Neural cell (in vitro differentiated cells): Measurements from ENCODE around the gene REPS2. TPM values are rescaled to one million over a fixed set of nuclear protein-coding genes. Genes with fewer than 3 reads are reported as not detected.

Experiments used
- H2AFZ ChIP-seq: fragments of 200-600, 300-800 bp; sonication (generic), shearing (Covaris generic); 2 replicates; pipeline ENCODE4 v1.6.0; 2014; ENCODE audit warnings: low read depth, mild to moderate bottlenecking, antibody characterized with exemption, low read length, moderate library complexity
- H3F3A ChIP-seq: fragments of 200-600 bp; shearing (Covaris generic); 2 replicates; pipeline ENCODE4 v1.6.1; 2016; ENCODE audit warnings: mild to moderate bottlenecking, moderate library complexity, mixed read lengths, antibody characterized with exemption, low read length; ENCODE audit not compliant: insufficient read depth, poor library complexity, severe bottlenecking
- H3K27ac ChIP-seq: fragments of 200-600, 300-800 bp; sonication (generic), shearing (Covaris generic); 2 replicates; pipeline ENCODE4 v1.5.1; 2014; ENCODE audit warnings: mild to moderate bottlenecking, low read length, moderate library complexity
- H3K27me3 ChIP-seq: fragments of 300-800, 200-600 bp; sonication (generic), shearing (Covaris generic); 2 replicates; pipeline ENCODE4 v1.6.0; 2014; ENCODE audit warnings: mild to moderate bottlenecking, low read depth, low read length, moderate library complexity; ENCODE audit not compliant: insufficient read depth
- H3K36me3 ChIP-seq: fragments of 300-800, 200-600 bp; sonication (generic), shearing (Covaris generic); 2 replicates; pipeline ENCODE4 v1.5.1; 2014; ENCODE audit warnings: mild to moderate bottlenecking, antibody characterized with exemption, low read length, moderate library complexity; ENCODE audit not compliant: insufficient read depth
- H3K4me2 ChIP-seq: fragments of 300-800, 200-600 bp; sonication (generic), shearing (Covaris generic); 2 replicates; pipeline ENCODE4 v1.6.0; 2014; ENCODE audit warnings: mild to moderate bottlenecking, low read length
- H3K4me3 ChIP-seq: fragments of 300-800, 200-600 bp; sonication (generic), shearing (Covaris generic); 2 replicates; pipeline ENCODE4 v1.5.1; 2014; ENCODE audit warnings: mild to moderate bottlenecking, low read length, moderate library complexity
- H3K79me2 ChIP-seq: fragments of 200-600 bp; shearing (Covaris generic); replicated peaks from 2 replicates; pipeline ENCODE4 v1.6.0; 2014; ENCODE audit warnings: mild to moderate bottlenecking, low read length, moderate library complexity; ENCODE audit not compliant: insufficient read depth
- H3K9ac ChIP-seq: fragments of 300-800, 200-600 bp; sonication (generic), shearing (Covaris generic); 2 replicates; pipeline ENCODE4 v1.6.1; 2016; ENCODE audit warnings: mild to moderate bottlenecking, low read length, mixed read lengths
- H3K9me2 ChIP-seq: fragments of 200-600 bp; shearing (Covaris generic); 2 replicates; pipeline ENCODE4 v1.6.1; 2016; ENCODE audit warnings: mild to moderate bottlenecking, low read length, mixed read lengths; ENCODE audit not compliant: insufficient read depth
- H3K9me3 ChIP-seq: fragments of 200-600, 300-800 bp; sonication (generic), shearing (Covaris generic); 2 replicates; pipeline ENCODE4 v1.6.1; 2016; ENCODE audit warnings: mild to moderate bottlenecking, mixed run types, low read length, moderate library complexity, mixed read lengths
- H4K20me1 ChIP-seq: fragments of 200-600 bp; shearing (Covaris generic); 2 replicates; pipeline ENCODE4 v1.6.1; 2016; ENCODE audit warnings: mild to moderate bottlenecking, mixed run types; ENCODE audit not compliant: insufficient read depth
- EP300 ChIP-seq: fragments of 450-650 bp; conservative IDR thresholded peaks from 2 replicates; pipeline ENCODE4 v1.6.1; 2014; ENCODE audit warnings: antibody characterized with exemption, mild to moderate bottlenecking, moderate library complexity; ENCODE audit not compliant: poor library complexity, severe bottlenecking
- EZH2 ChIP-seq: fragments of 200-600, 300-800 bp; shearing (Covaris generic), sonication (generic); IDR thresholded peaks from 2 replicates; pipeline ENCODE4 v1.6.1; 2014; ENCODE audit warnings: antibody characterized with exemption, low read length, borderline replicate concordance, mild to moderate bottlenecking; ENCODE audit not compliant: insufficient read depth, poor library complexity, severe bottlenecking
- POLR2AphosphoS5 ChIP-seq: IDR thresholded peaks from 2 replicates; pipeline ENCODE4 v1.6.1; 2012
- RAD21 ChIP-seq: fragments of 450-650 bp; conservative IDR thresholded peaks from 2 replicates; pipeline ENCODE4 v1.6.1; 2014; ENCODE audit warnings: antibody characterized with exemption, mild to moderate bottlenecking, moderate library complexity
- SMC3 ChIP-seq: fragments of 450-650 bp; conservative IDR thresholded peaks from 2 replicates; pipeline ENCODE4 v1.6.1; 2014; ENCODE audit warnings: antibody characterized with exemption, mild to moderate bottlenecking, moderate library complexity; ENCODE audit not compliant: poor library complexity
- TAF1 ChIP-seq: IDR thresholded peaks from 2 replicates; pipeline ENCODE4 v1.6.1; 2012; ENCODE audit warnings: low read depth
- polyA plus RNA-seq: library from polyadenylated mRNA; depleted of rRNA; stranded (reverse); fragments of >200 nt; gene quantifications from 2 replicates; pipeline ENCODE4 v1.2.3, GENCODE V29; 2014
- TF ChIP-seq, protein P1 (sequence below): IDR thresholded peaks from 2 replicates; pipeline ENCODE4 v1.6.1; 2012; ENCODE audit warnings: borderline replicate concordance
- TF ChIP-seq, protein P2 (sequence below): fragments of 450-650 bp; IDR thresholded peaks from 2 replicates; pipeline ENCODE4 v1.5.1; 2014; ENCODE audit warnings: antibody characterized with exemption, mild to moderate bottlenecking, moderate library complexity; ENCODE audit not compliant: poor library complexity, severe bottlenecking

The REPS2 gene
- polyA plus RNA-seq, 1 donor from 2014 or later = 15.1 TPM

DNA sequence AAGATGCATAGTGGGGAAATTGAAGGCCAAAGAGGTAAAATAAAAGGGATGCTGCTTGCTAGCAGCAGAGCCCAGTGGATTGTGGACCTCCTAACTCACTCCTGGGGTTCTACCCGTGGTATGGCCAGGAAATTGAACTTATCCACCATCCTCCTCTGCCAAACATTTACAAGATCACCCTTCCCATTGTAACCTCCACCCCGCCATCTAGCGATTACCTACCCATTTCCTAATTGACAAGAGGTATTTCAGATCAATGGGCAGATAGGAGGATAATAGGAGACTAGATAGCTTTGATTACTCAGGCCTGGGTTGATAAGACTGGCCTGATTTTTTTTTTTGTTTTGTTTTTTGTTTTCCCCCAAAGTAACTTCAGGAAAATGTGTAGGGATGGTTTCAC, 67.8 kb downstream of the REPS2 start:
- Histone ChIP-seq H4K20me1 (no peaks in the 10 kb centered on the region), H3K27me3 (no peaks in the 10 kb centered on the region), H3K36me3 (no peaks in the 10 kb centered on the region), H3K4me2 (no peak overlapping the region), H3K27ac (no peak overlapping the region), H2AFZ (no peak overlapping the region), H3K4me3 (no peak overlapping the region), H3K79me2 (no peaks in the 10 kb centered on the region), H3K9ac (no peak overlapping the region), H3F3A (no peaks in the 10 kb centered on the region), H3K9me2 (no peaks in the 10 kb centered on the region), H3K9me3 (no peaks in the 10 kb centered on the region)
- TF ChIP-seq, protein P1, sequence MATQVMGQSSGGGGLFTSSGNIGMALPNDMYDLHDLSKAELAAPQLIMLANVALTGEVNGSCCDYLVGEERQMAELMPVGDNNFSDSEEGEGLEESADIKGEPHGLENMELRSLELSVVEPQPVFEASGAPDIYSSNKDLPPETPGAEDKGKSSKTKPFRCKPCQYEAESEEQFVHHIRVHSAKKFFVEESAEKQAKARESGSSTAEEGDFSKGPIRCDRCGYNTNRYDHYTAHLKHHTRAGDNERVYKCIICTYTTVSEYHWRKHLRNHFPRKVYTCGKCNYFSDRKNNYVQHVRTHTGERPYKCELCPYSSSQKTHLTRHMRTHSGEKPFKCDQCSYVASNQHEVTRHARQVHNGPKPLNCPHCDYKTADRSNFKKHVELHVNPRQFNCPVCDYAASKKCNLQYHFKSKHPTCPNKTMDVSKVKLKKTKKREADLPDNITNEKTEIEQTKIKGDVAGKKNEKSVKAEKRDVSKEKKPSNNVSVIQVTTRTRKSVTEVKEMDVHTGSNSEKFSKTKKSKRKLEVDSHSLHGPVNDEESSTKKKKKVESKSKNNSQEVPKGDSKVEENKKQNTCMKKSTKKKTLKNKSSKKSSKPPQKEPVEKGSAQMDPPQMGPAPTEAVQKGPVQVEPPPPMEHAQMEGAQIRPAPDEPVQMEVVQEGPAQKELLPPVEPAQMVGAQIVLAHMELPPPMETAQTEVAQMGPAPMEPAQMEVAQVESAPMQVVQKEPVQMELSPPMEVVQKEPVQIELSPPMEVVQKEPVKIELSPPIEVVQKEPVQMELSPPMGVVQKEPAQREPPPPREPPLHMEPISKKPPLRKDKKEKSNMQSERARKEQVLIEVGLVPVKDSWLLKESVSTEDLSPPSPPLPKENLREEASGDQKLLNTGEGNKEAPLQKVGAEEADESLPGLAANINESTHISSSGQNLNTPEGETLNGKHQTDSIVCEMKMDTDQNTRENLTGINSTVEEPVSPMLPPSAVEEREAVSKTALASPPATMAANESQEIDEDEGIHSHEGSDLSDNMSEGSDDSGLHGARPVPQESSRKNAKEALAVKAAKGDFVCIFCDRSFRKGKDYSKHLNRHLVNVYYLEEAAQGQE = no peak
- TF ChIP-seq EZH2 (no peak), RAD21 (no peak), EP300 (no peak), TAF1 (no peak), SMC3 (no peak)
- TF ChIP-seq, protein P2, sequence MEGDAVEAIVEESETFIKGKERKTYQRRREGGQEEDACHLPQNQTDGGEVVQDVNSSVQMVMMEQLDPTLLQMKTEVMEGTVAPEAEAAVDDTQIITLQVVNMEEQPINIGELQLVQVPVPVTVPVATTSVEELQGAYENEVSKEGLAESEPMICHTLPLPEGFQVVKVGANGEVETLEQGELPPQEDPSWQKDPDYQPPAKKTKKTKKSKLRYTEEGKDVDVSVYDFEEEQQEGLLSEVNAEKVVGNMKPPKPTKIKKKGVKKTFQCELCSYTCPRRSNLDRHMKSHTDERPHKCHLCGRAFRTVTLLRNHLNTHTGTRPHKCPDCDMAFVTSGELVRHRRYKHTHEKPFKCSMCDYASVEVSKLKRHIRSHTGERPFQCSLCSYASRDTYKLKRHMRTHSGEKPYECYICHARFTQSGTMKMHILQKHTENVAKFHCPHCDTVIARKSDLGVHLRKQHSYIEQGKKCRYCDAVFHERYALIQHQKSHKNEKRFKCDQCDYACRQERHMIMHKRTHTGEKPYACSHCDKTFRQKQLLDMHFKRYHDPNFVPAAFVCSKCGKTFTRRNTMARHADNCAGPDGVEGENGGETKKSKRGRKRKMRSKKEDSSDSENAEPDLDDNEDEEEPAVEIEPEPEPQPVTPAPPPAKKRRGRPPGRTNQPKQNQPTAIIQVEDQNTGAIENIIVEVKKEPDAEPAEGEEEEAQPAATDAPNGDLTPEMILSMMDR = no peak

DNA sequence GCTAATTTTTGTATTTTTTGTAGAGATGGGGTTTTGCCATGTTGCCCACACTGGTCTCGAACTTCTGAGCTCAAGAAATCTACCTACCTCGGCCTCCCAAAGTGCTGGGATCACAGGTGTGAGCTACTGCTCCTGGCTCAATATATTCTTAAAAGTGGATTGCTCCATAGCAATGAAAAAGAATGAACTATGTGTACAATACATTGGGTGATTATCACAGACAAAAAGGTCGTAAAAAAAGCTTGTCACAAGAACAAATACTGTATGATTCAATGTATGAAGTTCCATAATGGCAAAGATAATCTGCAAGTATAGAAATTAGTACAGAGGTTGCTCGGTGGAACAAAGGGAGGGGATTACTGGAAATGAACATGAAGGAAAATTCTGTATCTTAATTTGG, 70.7 kb downstream of the REPS2 start:
- no peak overlapping the region for H2AFZ ChIP-seq
- TF ChIP-seq, protein P1 = no peak
- TF ChIP-seq SMC3 (no peak), POLR2AphosphoS5 (no peak)
- TF ChIP-seq, protein P2 = no peak
- H3K27me3 ChIP-seq = no peaks in the 10 kb centered on the region
- no peaks in the 10 kb centered on the region for H3K36me3 ChIP-seq
- H3K9me3 ChIP-seq = no peaks in the 10 kb centered on the region
- H3K79me2 ChIP-seq = no peaks in the 10 kb centered on the region
- no peaks in the 10 kb centered on the region for H3F3A ChIP-seq
- no peaks in the 10 kb centered on the region for H3K9me2 ChIP-seq
- no peak overlapping the region for H3K9ac ChIP-seq
- no peak overlapping the region for H3K4me3 ChIP-seq
- no peak overlapping the region for H3K4me2 ChIP-seq
- H4K20me1 ChIP-seq = no peaks in the 10 kb centered on the region
- H3K27ac ChIP-seq = no peak overlapping the region
